GM21360 (cell line): ENCODE measurements around the gene RNF214.
"Not testable (repeated sequence)": the region's sequence is repeated elsewhere in the genome, so short reads cannot be mapped to it uniquely, and the experiment has no call there.

Source experiments
- ATAC-seq: cut with Tn5 transposase; IDR thresholded peaks from one replicate; pipeline ENCODE4 v1.9.1; 2021; ENCODE audit warnings: mild to moderate bottlenecking, moderate library complexity; ENCODE audit not compliant: unreplicated experiment

RNF214 gene

DNA sequence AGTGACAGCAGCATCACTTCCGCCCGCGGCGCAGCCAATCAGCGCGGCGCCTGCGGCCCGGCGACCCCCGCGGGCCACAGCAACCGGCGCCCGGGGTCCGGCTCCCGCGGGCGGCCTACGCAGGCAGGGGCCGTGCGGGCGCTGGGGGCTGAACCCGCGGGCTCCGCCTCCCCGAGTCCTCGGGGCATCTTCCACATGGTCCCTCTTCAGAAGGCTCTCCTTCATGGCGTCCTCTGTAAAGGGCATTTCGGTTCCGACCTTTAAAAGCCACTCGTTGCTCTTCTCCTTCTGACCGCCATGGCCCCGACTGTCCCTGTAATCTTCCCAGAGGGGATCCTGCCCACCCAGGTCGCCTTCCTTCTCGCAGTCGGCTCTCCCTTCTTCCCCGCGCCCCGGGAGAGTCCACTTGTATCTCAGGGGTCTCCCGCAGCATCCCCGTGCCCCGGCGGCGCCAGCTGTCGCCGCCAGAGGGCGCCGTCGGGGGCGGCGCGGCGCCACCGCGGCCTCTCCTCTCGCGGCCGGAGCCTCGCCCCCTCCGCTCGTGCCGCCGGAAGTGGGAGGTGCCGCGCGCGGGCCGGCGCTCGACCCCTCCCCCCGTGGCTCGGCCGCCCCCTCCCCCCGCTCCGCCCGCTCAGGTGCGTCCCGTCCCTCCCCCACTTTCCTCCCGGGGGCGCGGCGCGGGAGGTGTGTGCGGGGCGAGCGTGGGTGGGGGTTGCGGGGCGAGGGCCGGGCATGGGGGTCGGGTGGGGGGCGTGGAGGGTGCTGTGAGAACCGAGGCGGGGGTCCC, at the start of gene RNF214:
TSS of gene RNF214 (plus strand) at position 580 of the 787 bp plus-strand sequence. CDS start 1,602 bp downstream, outside the sequence.
- ATAC-seq, result peak; percentile 61

DNA sequence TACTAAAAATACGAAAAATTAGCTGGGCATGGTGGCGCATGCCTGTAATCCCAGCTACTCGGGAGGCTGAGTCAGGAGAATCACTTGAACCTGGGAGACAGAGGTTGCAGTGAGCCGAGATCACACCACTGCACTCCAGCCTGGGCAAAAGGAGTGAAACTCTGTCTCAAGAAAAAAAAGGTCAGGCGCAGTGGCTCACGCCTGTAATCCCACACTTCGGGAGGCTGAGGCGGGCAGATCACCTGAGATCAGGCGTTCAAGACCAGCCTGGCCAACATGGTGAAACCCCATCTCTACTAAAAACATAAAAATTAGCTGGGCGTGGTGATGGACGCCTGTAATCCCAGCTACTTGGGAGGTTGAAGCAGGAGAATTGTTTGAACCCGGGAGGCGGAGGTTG, 49.3 kb upstream of the RNF214 start:
- not testable (repeated sequence) for ATAC-seq

GRCh38 chr11:117183724-117184349, 48.6 kb upstream of the RNF214 start:
- no peak for ATAC-seq

- ATAC-seq, result no peak
Measured at GRCh38 chr11:117185736-117186430, 46.6 kb upstream of the RNF214 start.

GRCh38 chr11:117186431-117186761, 46.1 kb upstream of the RNF214 start:
- no peak for ATAC-seq

DNA sequence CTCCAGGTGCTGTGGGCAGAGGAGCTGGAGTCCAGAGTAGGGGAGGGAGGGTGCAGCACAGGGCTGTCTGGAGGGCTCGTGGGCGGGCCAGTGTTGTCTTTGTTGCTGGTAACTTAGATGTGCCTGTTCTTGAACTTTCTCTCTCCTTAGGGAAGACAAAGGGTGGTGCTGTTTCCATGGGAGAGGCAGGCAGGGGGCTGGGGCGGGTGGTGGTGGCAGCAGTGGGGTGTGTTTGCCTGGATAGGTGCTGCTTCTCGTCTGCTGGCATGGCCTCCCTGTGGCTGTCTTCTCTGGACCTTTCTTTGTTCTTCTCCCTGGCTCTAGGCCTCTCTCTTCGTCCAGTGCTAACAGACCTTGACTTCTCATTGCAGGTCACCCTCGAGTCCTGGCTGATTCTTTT, 45.5 kb upstream of the RNF214 start:
- no peak for ATAC-seq

GRCh38 chr11:117187428-117187798, 45.1 kb upstream of the RNF214 start:
- no peak for ATAC-seq

GRCh38 chr11:117187799-117188481, 44.5 kb upstream of the RNF214 start:
- no peak for ATAC-seq

GRCh38 chr11:117188620-117189081, 43.8 kb upstream of the RNF214 start:
- no peak for ATAC-seq

DNA sequence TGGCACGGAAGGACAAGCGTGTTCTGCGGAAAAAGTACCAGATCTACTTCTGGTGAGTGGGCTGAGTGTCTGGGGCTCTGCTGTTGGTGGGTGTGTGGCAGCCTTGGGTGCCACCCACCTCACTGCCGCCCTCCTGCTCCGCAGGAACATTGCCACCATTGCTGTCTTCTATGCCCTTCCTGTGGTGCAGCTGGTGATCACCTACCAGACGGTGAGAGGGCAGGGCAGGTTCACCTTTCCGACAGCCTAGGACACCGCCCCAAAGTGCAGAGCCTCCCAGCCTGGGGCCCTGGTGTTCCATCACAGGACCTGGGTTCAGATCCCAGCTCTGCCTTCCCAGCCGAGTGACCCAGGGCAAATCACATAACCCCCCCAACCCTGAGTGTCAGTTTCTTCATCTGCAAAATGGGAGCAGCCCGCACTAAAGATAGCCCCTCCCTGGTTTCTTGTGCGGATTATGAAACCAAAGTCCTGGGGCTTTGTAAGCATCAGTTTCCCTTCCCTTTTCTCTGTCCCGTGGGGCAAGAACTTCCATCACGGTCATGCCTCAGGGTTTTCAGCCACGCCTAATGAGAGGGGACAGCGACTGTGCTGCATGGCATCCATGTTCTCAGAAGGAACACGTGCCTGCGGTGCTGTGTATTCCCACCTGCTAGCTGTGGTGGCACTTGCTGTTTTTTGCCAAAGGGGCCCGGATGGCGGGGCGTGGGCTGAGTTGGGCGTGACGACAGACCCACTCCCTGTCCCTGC, 43.1 kb upstream of the RNF214 start:
- ATAC-seq, result peak; percentile 56

DNA sequence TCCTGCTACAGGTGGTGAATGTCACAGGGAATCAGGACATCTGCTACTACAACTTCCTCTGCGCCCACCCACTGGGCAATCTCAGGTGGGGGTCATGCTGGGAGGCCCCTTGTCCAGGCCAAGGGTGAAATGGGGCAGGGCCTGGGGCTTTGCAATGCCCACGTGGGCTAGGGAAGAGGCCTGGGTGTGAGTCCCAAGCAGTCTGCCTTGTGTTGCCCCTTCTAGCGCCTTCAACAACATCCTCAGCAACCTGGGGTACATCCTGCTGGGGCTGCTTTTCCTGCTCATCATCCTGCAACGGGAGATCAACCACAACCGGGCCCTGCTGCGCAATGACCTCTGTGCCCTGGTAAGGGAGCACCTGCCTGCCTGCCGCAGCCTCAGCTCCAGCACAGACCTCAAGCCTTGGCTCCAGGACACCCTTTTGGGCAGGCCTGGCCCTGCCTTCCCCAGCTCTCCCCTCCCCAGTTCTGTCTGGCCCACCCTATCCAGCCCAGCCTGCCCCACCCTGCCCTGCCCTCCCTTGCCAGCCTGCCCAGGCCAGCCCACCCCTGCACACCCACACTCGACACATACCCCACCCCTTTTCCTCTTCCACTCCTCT, 42.4 kb upstream of the RNF214 start:
- ATAC-seq, result no peak

GRCh38 chr11:117191680-117192400, 40.6 kb upstream of the RNF214 start:
- ATAC-seq, result no peak

DNA sequence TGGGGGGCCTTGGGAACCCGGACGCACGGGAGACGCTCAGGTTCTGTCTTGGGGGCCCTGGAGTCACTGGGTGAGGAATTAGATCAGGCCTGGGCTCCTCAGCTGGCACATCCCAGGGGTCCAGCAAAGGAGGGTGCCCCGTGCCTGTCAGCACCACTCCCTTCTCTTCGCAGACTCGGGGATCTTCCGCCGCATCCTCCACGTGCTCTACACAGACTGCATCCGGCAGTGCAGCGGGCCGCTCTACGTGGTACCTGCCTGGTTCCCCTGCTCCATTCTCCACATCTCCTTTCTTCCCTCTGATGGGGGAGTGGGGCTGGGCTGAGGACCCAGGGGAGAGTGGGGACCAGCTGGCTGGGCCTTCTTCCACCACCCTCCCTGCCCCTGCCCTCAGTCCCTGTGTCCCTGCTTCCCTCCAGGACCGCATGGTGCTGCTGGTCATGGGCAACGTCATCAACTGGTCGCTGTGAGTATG, 40.0 kb upstream of the RNF214 start:
- ATAC-seq, result no peak

GRCh38 chr11:117193130-117194020, 39.1 kb upstream of the RNF214 start:
- ATAC-seq, result no peak

- ATAC-seq, result no peak
Measured at GRCh38 chr11:117194267-117194666, 38.2 kb upstream of the RNF214 start.

GRCh38 chr11:117195258-117195657, 37.2 kb upstream of the RNF214 start:
- ATAC-seq, result no peak

DNA sequence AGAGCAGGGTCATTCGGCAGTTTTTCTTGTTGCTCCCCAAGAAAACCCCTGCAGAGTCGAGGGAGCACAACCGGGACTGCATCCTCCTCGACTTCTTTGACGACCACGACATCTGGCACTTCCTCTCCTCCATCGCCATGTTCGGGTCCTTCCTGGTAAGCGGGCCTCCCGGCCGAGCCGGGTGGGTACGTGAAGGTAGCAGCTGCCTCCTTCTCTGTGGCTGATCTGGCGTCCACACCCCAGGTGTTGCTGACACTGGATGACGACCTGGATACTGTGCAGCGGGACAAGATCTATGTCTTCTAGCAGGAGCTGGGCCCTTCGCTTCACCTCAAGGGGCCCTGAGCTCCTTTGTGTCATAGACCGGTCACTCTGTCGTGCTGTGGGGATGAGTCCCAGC, 36.7 kb upstream of the RNF214 start:
- no peak for ATAC-seq

DNA sequence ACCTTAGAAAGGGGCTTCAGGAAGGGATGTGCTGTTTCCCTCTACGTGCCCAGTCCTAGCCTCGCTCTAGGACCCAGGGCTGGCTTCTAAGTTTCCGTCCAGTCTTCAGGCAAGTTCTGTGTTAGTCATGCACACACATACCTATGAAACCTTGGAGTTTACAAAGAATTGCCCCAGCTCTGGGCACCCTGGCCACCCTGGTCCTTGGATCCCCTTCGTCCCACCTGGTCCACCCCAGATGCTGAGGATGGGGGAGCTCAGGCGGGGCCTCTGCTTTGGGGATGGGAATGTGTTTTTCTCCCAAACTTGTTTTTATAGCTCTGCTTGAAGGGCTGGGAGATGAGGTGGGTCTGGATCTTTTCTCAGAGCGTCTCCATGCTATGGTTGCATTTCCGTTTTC, 35.5 kb upstream of the RNF214 start:
- no peak for ATAC-seq
